A549 (cell line): Measurements from ENCODE around the gene ST8SIA1. TPM values are rescaled to one million over a fixed set of nuclear protein-coding genes. Genes with fewer than 3 reads are reported as not detected.

Source experiments
- ATAC-seq, 2 experiments: fragments of 200-7000 bp in 1 of 2; fragments of >200 bp in 1 of 2; cut with Nextera tagmentation in 1 of 2; cut with Tn5 transposase in 1 of 2; 3 replicates each; pipeline versions ENCODE4 v1.8.0 to v1.9.1; 2018 to 2020; ENCODE audit warnings: mild to moderate bottlenecking in 1 of 2, moderate library complexity in 1 of 2
- CTCF ChIA-PET: fragments of 300-600 bp; sonication (Branson Sonifier 250); formaldehyde crosslinking; extraction: SDS; loops from one replicate; lab custom pipeline; 2021; ENCODE audit warnings: antibody characterized with exemption, inconsistent platforms; lab: Yijun Ruan, JAX
- POLR2A ChIA-PET: fragments of 350-600 bp; formaldehyde crosslinking; extraction: SDS; loops from one replicate; lab custom pipeline; 2021; ENCODE audit warnings: antibody characterized with exemption, inconsistent platforms; lab: Yijun Ruan, JAX
- DNase-seq, 2 experiments: peaks; one replicate each; pipeline versions ENCODE4 v3.0.0 to v3.0.0-alpha.2; 2011 to 2016; ENCODE audit warnings: low read depth in 1 of 2, low spot score in 1 of 2
- FAIRE-seq: peaks from 2 replicates; lab custom pipeline; 2011; peaks lifted over from hg19 to GRCh38; lab: Jason Lieb, UNC
- H3K27ac ChIP-seq, 2 experiments: fragments of >200 bp; sonication (Bioruptor Twin); formaldehyde crosslinking; 3 replicates each; pipeline ENCODE4 v1.5.1; 2016 to 2017
- H3K4me1 ChIP-seq: fragments of >200 bp; sonication (Bioruptor Twin); formaldehyde crosslinking; 3 replicates; pipeline ENCODE4 v1.6.1; 2016
- H3K4me2 ChIP-seq: fragments of >200 bp; sonication (Bioruptor Twin); formaldehyde crosslinking; 3 replicates; pipeline ENCODE4 v1.6.1; 2016
- H3K4me3 ChIP-seq: fragments of >200 bp; sonication (Bioruptor Twin); formaldehyde crosslinking; 3 replicates; pipeline ENCODE4 v1.5.1; 2016
- H3K9me3 ChIP-seq: fragments of >200 bp; sonication (Bioruptor Twin); formaldehyde crosslinking; 3 replicates; pipeline ENCODE4 v1.6.1; 2016
- ATOH8 ChIP-seq: fragments of 250-450 bp; sonication (Bioruptor Pico); IDR thresholded peaks from 2 replicates; pipeline ENCODE4 v1.5.0; 2020; ENCODE audit warnings: low read depth, mild to moderate bottlenecking, moderate library complexity
- CEBPB ChIP-seq, 2 experiments: fragments of >200 bp in 1 of 2; sonication (Bioruptor Twin) in 1 of 2; formaldehyde crosslinking in 1 of 2; IDR thresholded peaks; 2 replicates each; pipeline ENCODE4 v1.6.1; 2012 to 2016
- CHD2 ChIP-seq: fragments of 150-350 bp; IDR thresholded peaks from 2 replicates; pipeline ENCODE4 v1.6.1; 2014; ENCODE audit warnings: low read length; ENCODE audit not compliant: partially characterized antibody
- EP300 ChIP-seq, 2 experiments: fragments of >200 bp; sonication (Bioruptor Twin); formaldehyde crosslinking; IDR thresholded peaks; 2 replicates in 1 of 2; 3 replicates in 1 of 2; pipeline ENCODE4 v1.6.1; 2016 to 2017
- FOSL2 ChIP-seq, 2 experiments: fragments of 450-650 bp in 1 of 2; fragments of >200 bp in 1 of 2; sonication (Bioruptor Twin) in 1 of 2; formaldehyde crosslinking; IDR thresholded peaks; 2 replicates each; pipeline versions ENCODE4 v1.5.0 to v1.6.1; 2016 to 2020; ENCODE audit warnings: mild to moderate bottlenecking in 1 of 2, moderate library complexity in 1 of 2
- HEYL ChIP-seq: fragments of 250-450 bp; sonication (Bioruptor Pico); IDR thresholded peaks from 2 replicates; pipeline ENCODE4 v1.8.0; 2021; ENCODE audit warnings: mild to moderate bottlenecking, moderate library complexity
- HMGXB4 ChIP-seq: fragments of 250-450 bp; sonication (Bioruptor Pico); IDR thresholded peaks from 2 replicates; pipeline ENCODE4 v1.5.0; 2021; ENCODE audit warnings: mild to moderate bottlenecking, moderate library complexity, borderline replicate concordance
- HOXA7 ChIP-seq: fragments of 250-450 bp; sonication (Bioruptor Pico); IDR thresholded peaks from 2 replicates; pipeline ENCODE4 v1.5.0; 2020; ENCODE audit warnings: mild to moderate bottlenecking, moderate library complexity
- HOXB13 ChIP-seq: fragments of 250-450 bp; sonication (Bioruptor Pico); IDR thresholded peaks from 2 replicates; pipeline ENCODE4 v1.5.0; 2020; ENCODE audit warnings: low read depth, mild to moderate bottlenecking, moderate library complexity
- HOXB5 ChIP-seq: fragments of 250-450 bp; sonication (Bioruptor Pico); IDR thresholded peaks from 2 replicates; pipeline ENCODE4 v1.5.0; 2020; ENCODE audit warnings: mild to moderate bottlenecking, moderate library complexity
- JUN ChIP-seq, 2 experiments: fragments of >200 bp; sonication (Bioruptor Twin); formaldehyde crosslinking; IDR thresholded peaks; 2 replicates in 1 of 2; 3 replicates in 1 of 2; pipeline ENCODE4 v1.6.1; 2016 to 2017
- JUNB ChIP-seq: fragments of >200 bp; sonication (Bioruptor Twin); formaldehyde crosslinking; IDR thresholded peaks from 2 replicates; pipeline ENCODE4 v1.6.1; 2016
- KDM5A ChIP-seq: fragments of 200-600 bp; sonication (generic); IDR thresholded peaks from 2 replicates; pipeline ENCODE4 v1.6.1; 2016; ENCODE audit warnings: antibody characterized with exemption, mild to moderate bottlenecking
- MAFK ChIP-seq: fragments of 450-650 bp; IDR thresholded peaks from 2 replicates; pipeline ENCODE4 v1.6.1; 2014; ENCODE audit not compliant: partially characterized antibody
- MAX ChIP-seq: IDR thresholded peaks from 2 replicates; pipeline ENCODE4 v1.6.1; 2012
- NPAS2 ChIP-seq: fragments of 250-450 bp; sonication (Bioruptor Pico); IDR thresholded peaks from 2 replicates; pipeline ENCODE4 v1.8.0; 2022; ENCODE audit warnings: mild to moderate bottlenecking, moderate library complexity, borderline replicate concordance
- PBX3 ChIP-seq: IDR thresholded peaks from 2 replicates; pipeline ENCODE4 v1.6.1; 2012
- POLR2A ChIP-seq: IDR thresholded peaks from 2 replicates; pipeline ENCODE4 v1.6.1; 2012; ENCODE audit warnings: mild to moderate bottlenecking, low read length
- RAD21 ChIP-seq, 2 experiments: fragments of >200 bp in 1 of 2; sonication (Bioruptor Twin) in 1 of 2; formaldehyde crosslinking in 1 of 2; IDR thresholded peaks in 1 of 2; conservative IDR thresholded peaks in 1 of 2; 2 replicates in 1 of 2; 3 replicates in 1 of 2; pipeline ENCODE4 v1.6.1; 2012 to 2018; ENCODE audit warnings: inconsistent platforms in 1 of 2
- RCOR1 ChIP-seq: fragments of 150-350 bp; IDR thresholded peaks from 2 replicates; pipeline ENCODE4 v1.6.1; 2014; ENCODE audit warnings: antibody characterized with exemption, low read length, low read depth
- RNF2 ChIP-seq: fragments of 200-600 bp; sonication (generic); IDR thresholded peaks from 2 replicates; pipeline ENCODE4 v1.6.1; 2016; ENCODE audit warnings: low read depth, mild to moderate bottlenecking, antibody characterized with exemption, moderate library complexity, borderline replicate concordance
- SREBF2 ChIP-seq: fragments of 450-650 bp; IDR thresholded peaks from 2 replicates; pipeline ENCODE4 v1.6.1; 2014; ENCODE audit warnings: mild to moderate bottlenecking, moderate library complexity
- USF2 ChIP-seq: fragments of 450-650 bp; IDR thresholded peaks from 2 replicates; pipeline ENCODE4 v1.6.1; 2014; ENCODE audit warnings: antibody characterized with exemption
- ZFP36 ChIP-seq: fragments of 450-650 bp; IDR thresholded peaks from 2 replicates; pipeline ENCODE4 v1.6.1; 2014; ENCODE audit warnings: borderline replicate concordance; ENCODE audit not compliant: partially characterized antibody
- ZNF302 ChIP-seq: fragments of 250-450 bp; sonication (Bioruptor Pico); IDR thresholded peaks from 2 replicates; pipeline ENCODE4 v1.9.0; 2021; ENCODE audit warnings: inconsistent platforms, mild to moderate bottlenecking, moderate library complexity
- ZSCAN20 ChIP-seq: fragments of 250-450 bp; sonication (Bioruptor Pico); IDR thresholded peaks from 2 replicates; pipeline ENCODE4 v1.8.0; 2022; ENCODE audit warnings: mild to moderate bottlenecking, moderate library complexity
- WGBS: methylation state at CpG from one replicate; pipeline ENCODE4 v1.1.6; 2017; ENCODE audit errors: missing lambda C conversion rate; 5-methylcytosine and 5-hydroxymethylcytosine counted together
- polyA plus RNA-seq, 4 experiments: library from polyadenylated mRNA; depleted of rRNA in 3 of 4; stranded (reverse); fragments of >200 nt; fragmentation: RNase III in 1 of 4; extraction: RNeasy Plus Mini Kit Qiagen cat#74134 plus additional on column Dnase treatment in 1 of 4; gene quantifications; 2 replicates in 3 of 4; 3 replicates in 1 of 4; pipeline ENCODE4 v1.2.3, GENCODE V29; 2011 to 2017

ST8SIA1 gene
- polyA plus RNA-seq, 2 of the 4 experiments (the other 2 are of a cell fraction), result 0.41 to 1.1 TPM

- 38% methylated on average over 2 of the region's 2 CpGs for WGBS
- Histone ChIP-seq H3K4me2 (no peak overlapping the region), H3K4me1 (no peaks in the 10 kb centered on the region), H3K9me3 (no peaks in the 10 kb centered on the region), H3K4me3 (no peak overlapping the region), H3K27ac (no peak overlapping the region)
- no peak for ATAC-seq
- no peak for TF ChIP-seq EP300 (IDR thresholded peaks at IDR 0.05)
- TF ChIP-seq ZSCAN20 (CRISPR knock-in tag), result no peak
- no peak for TF ChIP-seq ZNF302 (CRISPR knock-in tag)
- no peak for TF ChIP-seq JUN (IDR thresholded peaks at IDR 0.05)
- no peak for TF ChIP-seq HOXA7
- no peak for TF ChIP-seq RNF2
- no peak for TF ChIP-seq CHD2
- no peak for TF ChIP-seq POLR2A
- no peak for TF ChIP-seq ZFP36
- no peak for TF ChIP-seq ATOH8
- TF ChIP-seq SREBF2, result no peak
- no peak for TF ChIP-seq FOSL2 (IDR thresholded peaks at IDR 0.05)
- TF ChIP-seq FOSL2 (CRISPR knock-in tag; IDR thresholded peaks at IDR 0.05), result no peak
- TF ChIP-seq HMGXB4 (CRISPR knock-in tag), result no peak
- TF ChIP-seq NPAS2, result no peak
- no peak for DNase-seq
- ChIA-PET CTCF (interaction anchor here (0.6 kb wide), 1 partner anchor 102 kb away, joined by 3 read pairs; no protein-coding TSS in a partner anchor), POLR2A (no interaction called here)
- FAIRE-seq, result no peak
Measured at GRCh38 chr12:22211128-22211527, 123.4 kb downstream of the ST8SIA1 start.

- Histone ChIP-seq H3K9me3 (peaks cover 2% of the 10 kb centered on the region; the same call in 2 of the 3 replicates), H3K4me3 (no peak overlapping the region), H3K27ac (no peak overlapping the region), H3K4me1 (no peaks in the 10 kb centered on the region), H3K4me2 (no peak overlapping the region)
- POLR2A ChIA-PET, result no interaction called here
- CTCF ChIA-PET, result no interaction called here
- TF ChIP-seq MAFK (no peak), ZSCAN20 (CRISPR knock-in tag) (no peak), RAD21 (conservative IDR thresholded peaks at IDR 0.05 in 1 of 2, IDR thresholded peaks at IDR 0.05 in 1 of 2) (no peak), JUNB (no peak), ATOH8 (no peak), HEYL (CRISPR knock-in tag) (no peak), HOXB13 (no peak), USF2 (no peak), MAX (no peak), KDM5A (no peak), PBX3 (no peak), CEBPB (IDR thresholded peaks at IDR 0.05) (no peak), RCOR1 (no peak), HOXB5 (CRISPR knock-in tag) (no peak)
- no peak for FAIRE-seq
- ATAC-seq, result no peak
- no peak for DNase-seq
Measured at GRCh38 chr12:22209422-22209821, 125.1 kb downstream of the ST8SIA1 start.
